ENCODE data around the gene TMEM38A.
"Not testable (repeated sequence)": the region's sequence is repeated elsewhere in the genome, so short reads cannot be mapped to it uniquely, and the experiment has no call there.

TMEM38A gene

GRCh38 chr19:16638666-16639065 lies 22.3 kb upstream of the TMEM38A start:
- Histone ChIP-seq H3K4me1 (ENCODE audit: control insufficient read depth, insufficient read depth, low read length, unreplicated experiment) (no peaks in the 10 kb centered on the region), H2AFZ (ENCODE audit: low read length, unreplicated experiment) (no peak overlapping the region), H3K27me3 (ENCODE audit: insufficient read depth, low read length) (no peaks in the 10 kb centered on the region), H3K79me2 (ENCODE audit: control insufficient read depth, insufficient read depth, low read length, unreplicated experiment) (peaks cover 3% of the 10 kb centered on the region), H3K27ac (ENCODE audit: low read depth, low read length) (no peak overlapping the region), H3K36me3 (ENCODE audit: insufficient read depth, low read length) (no peaks in the 10 kb centered on the region), H3K4me3 (ENCODE audit: low read depth, low read length) (no peak overlapping the region)

DNA sequence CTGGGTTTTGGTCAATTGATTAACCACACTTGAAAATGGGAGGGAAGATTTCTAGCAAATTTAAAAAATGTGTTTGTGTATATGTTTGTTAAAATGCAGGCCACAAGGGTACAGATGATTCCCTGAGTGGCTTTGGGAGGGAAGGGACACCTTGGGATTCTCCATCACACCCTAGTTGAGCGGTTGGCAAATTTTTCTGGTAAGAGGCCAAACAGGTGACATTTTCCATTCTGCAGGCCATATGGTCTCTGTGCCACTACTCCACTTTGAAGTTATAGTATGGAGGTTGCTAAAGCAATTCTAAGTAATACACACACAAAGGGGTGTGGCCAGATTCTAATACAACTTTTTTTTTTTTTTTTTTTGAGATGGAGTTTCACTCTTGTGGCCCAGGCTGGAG lies 20.0 kb upstream of the TMEM38A start:
- Histone ChIP-seq H3K36me3 (ENCODE audit: insufficient read depth, low read length) (no peaks in the 10 kb centered on the region), H3K79me2 (ENCODE audit: control insufficient read depth, insufficient read depth, low read length, unreplicated experiment) (peaks cover 3% of the 10 kb centered on the region)

GRCh38 chr19:16641695-16642094 lies 19.2 kb upstream of the TMEM38A start:
- Histone ChIP-seq H2AFZ (ENCODE audit: low read length, unreplicated experiment) (no peak overlapping the region), H3K36me3 (ENCODE audit: insufficient read depth, low read length) (no peaks in the 10 kb centered on the region), H3K79me2 (ENCODE audit: control insufficient read depth, insufficient read depth, low read length, unreplicated experiment) (peaks cover 3% of the 10 kb centered on the region), H3K27me3 (ENCODE audit: insufficient read depth, low read length) (no peaks in the 10 kb centered on the region), H3K4me1 (ENCODE audit: control insufficient read depth, insufficient read depth, low read length, unreplicated experiment) (no peaks in the 10 kb centered on the region), H3K4me3 (ENCODE audit: low read depth, low read length) (no peak overlapping the region), H3K27ac (ENCODE audit: low read depth, low read length) (no peak overlapping the region)

More for the DNA sequence above, 20.0 kb upstream of the TMEM38A start:
- no peak overlapping the region for H3K27ac ChIP-seq (ENCODE audit: low read depth, low read length)
- no peak overlapping the region for H3K4me3 ChIP-seq (ENCODE audit: low read depth, low read length)
- H2AFZ ChIP-seq (ENCODE audit: low read length, unreplicated experiment): no peak overlapping the region
- no peaks in the 10 kb centered on the region for H3K27me3 ChIP-seq (ENCODE audit: insufficient read depth, low read length)
- H3K4me1 ChIP-seq (ENCODE audit: control insufficient read depth, insufficient read depth, low read length, unreplicated experiment): no peaks in the 10 kb centered on the region

GRCh38 chr19:16645140-16645539 lies 15.8 kb upstream of the TMEM38A start:
- Histone ChIP-seq H3K4me3 (ENCODE audit: low read depth, low read length) (no peak overlapping the region), H2AFZ (ENCODE audit: low read length, unreplicated experiment) (no peak overlapping the region), H3K79me2 (ENCODE audit: control insufficient read depth, insufficient read depth, low read length, unreplicated experiment) (no peaks in the 10 kb centered on the region), H3K36me3 (ENCODE audit: insufficient read depth, low read length) (no peaks in the 10 kb centered on the region), H3K27me3 (ENCODE audit: insufficient read depth, low read length) (no peaks in the 10 kb centered on the region), H3K4me1 (ENCODE audit: control insufficient read depth, insufficient read depth, low read length, unreplicated experiment) (no peaks in the 10 kb centered on the region), H3K27ac (ENCODE audit: low read depth, low read length) (no peak overlapping the region)

DNA sequence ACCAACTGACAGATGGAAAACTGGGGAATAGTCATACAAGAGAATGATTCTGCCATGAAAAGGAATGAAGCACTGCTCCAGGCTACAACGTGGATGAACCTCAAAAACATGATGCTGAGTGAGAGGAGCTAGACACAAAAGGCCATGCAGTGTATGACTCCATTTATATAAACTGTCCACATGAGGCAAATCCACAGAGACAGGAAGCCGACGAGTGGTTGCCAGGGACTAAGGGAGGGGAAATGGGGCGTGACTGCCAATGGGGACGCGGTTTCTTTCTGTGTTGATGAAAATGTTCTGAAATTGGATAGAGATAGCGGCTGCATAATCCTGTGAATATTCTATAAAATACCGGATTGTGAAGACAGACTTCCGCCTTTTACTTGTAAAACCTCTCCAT lies 11.2 kb upstream of the TMEM38A start:
- no peaks in the 10 kb centered on the region for H3K79me2 ChIP-seq (ENCODE audit: control insufficient read depth, insufficient read depth, low read length, unreplicated experiment)
- no peak overlapping the region for H3K27ac ChIP-seq (ENCODE audit: low read depth, low read length)
- no peak overlapping the region for H2AFZ ChIP-seq (ENCODE audit: low read length, unreplicated experiment)
- H3K4me1 ChIP-seq (ENCODE audit: control insufficient read depth, insufficient read depth, low read length, unreplicated experiment): no peaks in the 10 kb centered on the region
- no peaks in the 10 kb centered on the region for H3K27me3 ChIP-seq (ENCODE audit: insufficient read depth, low read length)
- peaks cover 9% of the 10 kb centered on the region; the same call in 1 of the 2 replicates for H3K36me3 ChIP-seq (ENCODE audit: insufficient read depth, low read length)
- H3K4me3 ChIP-seq (ENCODE audit: low read depth, low read length): no peak overlapping the region

- H3K79me2 ChIP-seq (ENCODE audit: control insufficient read depth, insufficient read depth, low read length, unreplicated experiment): no peaks in the 10 kb centered on the region
- peaks cover 9% of the 10 kb centered on the region; the same call in 1 of the 2 replicates for H3K36me3 ChIP-seq (ENCODE audit: insufficient read depth, low read length)
- H2AFZ ChIP-seq (ENCODE audit: low read length, unreplicated experiment): no peak overlapping the region
- no peaks in the 10 kb centered on the region for H3K4me1 ChIP-seq (ENCODE audit: control insufficient read depth, insufficient read depth, low read length, unreplicated experiment)
- no peak overlapping the region for H3K4me3 ChIP-seq (ENCODE audit: low read depth, low read length)
- no peaks in the 10 kb centered on the region for H3K27me3 ChIP-seq (ENCODE audit: insufficient read depth, low read length)
- no peak overlapping the region for H3K27ac ChIP-seq (ENCODE audit: low read depth, low read length)
Measured at GRCh38 chr19:16650821-16651220, 10.1 kb upstream of the TMEM38A start.

GRCh38 chr19:16651421-16652188 lies 9.3 kb upstream of the TMEM38A start:
- not testable (repeated sequence) for H3K4me3 ChIP-seq (ENCODE audit: low read depth, low read length); H3K4me1 ChIP-seq (ENCODE audit: control insufficient read depth, insufficient read depth, low read length, unreplicated experiment); H3K36me3 ChIP-seq (ENCODE audit: insufficient read depth, low read length); H2AFZ ChIP-seq (ENCODE audit: low read length, unreplicated experiment); H3K27ac ChIP-seq (ENCODE audit: low read depth, low read length); H3K27me3 ChIP-seq (ENCODE audit: insufficient read depth, low read length); H3K79me2 ChIP-seq (ENCODE audit: control insufficient read depth, insufficient read depth, low read length, unreplicated experiment)

GRCh38 chr19:16652854-16653253 lies 8.1 kb upstream of the TMEM38A start:
- Histone ChIP-seq H3K36me3 (ENCODE audit: insufficient read depth, low read length) (peaks cover 9% of the 10 kb centered on the region; the same call in 1 of the 2 replicates), H2AFZ (ENCODE audit: low read length, unreplicated experiment) (no peak overlapping the region), H3K27me3 (ENCODE audit: insufficient read depth, low read length) (no peaks in the 10 kb centered on the region), H3K27ac (ENCODE audit: low read depth, low read length) (no peak overlapping the region), H3K4me1 (ENCODE audit: control insufficient read depth, insufficient read depth, low read length, unreplicated experiment) (no peaks in the 10 kb centered on the region), H3K79me2 (ENCODE audit: control insufficient read depth, insufficient read depth, low read length, unreplicated experiment) (peaks cover under 1% of the 10 kb centered on the region), H3K4me3 (ENCODE audit: low read depth, low read length) (no peak overlapping the region)

DNA sequence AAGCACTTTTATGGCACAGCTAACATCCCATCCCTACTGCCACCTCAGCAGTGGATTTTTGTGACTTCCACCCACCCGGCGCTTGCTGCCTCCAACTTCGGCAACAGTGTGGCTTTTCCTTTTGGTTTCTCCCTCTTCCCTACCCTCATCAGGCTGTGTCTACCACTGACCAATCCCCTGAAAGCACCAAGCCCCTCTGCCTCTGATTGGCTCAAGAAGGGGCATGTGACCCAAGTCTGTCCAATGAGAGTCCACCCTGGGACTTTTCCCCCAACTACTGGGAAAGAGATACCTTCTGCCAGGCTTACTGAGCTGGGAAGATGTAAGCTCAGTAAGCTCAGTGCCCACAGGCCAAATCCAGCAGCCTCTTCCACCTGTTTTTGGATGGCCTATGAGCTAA lies 6.8 kb upstream of the TMEM38A start:
- H3K4me1 ChIP-seq (ENCODE audit: control insufficient read depth, insufficient read depth, low read length, unreplicated experiment): peaks cover 5% of the 10 kb centered on the region
- no peak overlapping the region for H2AFZ ChIP-seq (ENCODE audit: low read length, unreplicated experiment)
- no peak overlapping the region for H3K27ac ChIP-seq (ENCODE audit: low read depth, low read length)
- H3K4me3 ChIP-seq (ENCODE audit: low read depth, low read length): no peak overlapping the region
- peaks cover 9% of the 10 kb centered on the region; the same call in 1 of the 2 replicates for H3K36me3 ChIP-seq (ENCODE audit: insufficient read depth, low read length)
- peaks cover 11% of the 10 kb centered on the region for H3K79me2 ChIP-seq (ENCODE audit: control insufficient read depth, insufficient read depth, low read length, unreplicated experiment)
- H3K27me3 ChIP-seq (ENCODE audit: insufficient read depth, low read length): no peaks in the 10 kb centered on the region

DNA sequence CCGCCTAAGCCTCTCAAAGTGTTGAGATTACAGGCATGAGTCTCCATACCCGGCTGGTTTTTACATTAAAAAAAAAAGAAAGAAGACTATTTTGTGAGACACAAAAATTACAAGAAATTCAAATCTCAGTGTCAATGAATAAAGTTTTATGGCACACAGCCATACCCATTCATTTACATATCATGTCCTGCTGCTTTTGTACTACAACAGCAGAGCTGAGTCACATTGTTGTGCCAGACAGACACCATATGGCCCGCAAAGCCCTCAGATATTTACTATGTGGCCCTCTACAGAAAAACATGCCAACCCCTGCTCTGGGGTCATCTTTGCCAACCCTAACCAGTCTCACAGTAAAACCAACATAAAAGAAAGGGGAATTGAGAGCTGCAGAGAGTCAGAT lies 6.3 kb upstream of the TMEM38A start:
- Histone ChIP-seq H2AFZ (ENCODE audit: low read length, unreplicated experiment) (no peak overlapping the region), H3K4me1 (ENCODE audit: control insufficient read depth, insufficient read depth, low read length, unreplicated experiment) (peaks cover 5% of the 10 kb centered on the region), H3K27ac (ENCODE audit: low read depth, low read length) (no peak overlapping the region), H3K4me3 (ENCODE audit: low read depth, low read length) (no peak overlapping the region), H3K79me2 (ENCODE audit: control insufficient read depth, insufficient read depth, low read length, unreplicated experiment) (peaks cover 16% of the 10 kb centered on the region), H3K27me3 (ENCODE audit: insufficient read depth, low read length) (no peaks in the 10 kb centered on the region), H3K36me3 (ENCODE audit: insufficient read depth, low read length) (peaks cover 9% of the 10 kb centered on the region; the same call in 1 of the 2 replicates)

DNA sequence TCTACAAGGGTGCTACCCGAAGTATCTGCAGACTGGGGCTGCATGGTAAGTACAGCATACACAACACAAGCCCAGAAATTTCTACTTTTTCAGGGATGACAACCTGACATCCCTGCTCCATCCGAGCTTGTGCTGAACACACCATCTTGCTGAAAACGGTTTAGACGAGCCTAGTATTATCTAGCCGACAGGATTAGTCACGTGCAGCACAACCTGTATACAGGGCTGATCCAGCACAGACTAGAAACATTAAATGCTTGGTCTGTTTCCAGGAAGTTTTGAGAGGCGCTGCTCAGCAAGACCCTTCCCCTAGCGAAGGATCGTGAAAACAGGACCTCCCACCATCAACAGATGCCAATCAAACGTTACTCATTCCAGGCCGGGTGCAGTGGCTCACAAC lies 5.2 kb upstream of the TMEM38A start:
- Histone ChIP-seq H3K4me3 (ENCODE audit: low read depth, low read length) (no peak overlapping the region), H2AFZ (ENCODE audit: low read length, unreplicated experiment) (no peak overlapping the region), H3K79me2 (ENCODE audit: control insufficient read depth, insufficient read depth, low read length, unreplicated experiment) (peaks cover 16% of the 10 kb centered on the region), H3K27me3 (ENCODE audit: insufficient read depth, low read length) (no peaks in the 10 kb centered on the region), H3K36me3 (ENCODE audit: insufficient read depth, low read length) (peaks cover 9% of the 10 kb centered on the region; the same call in 1 of the 2 replicates), H3K27ac (ENCODE audit: low read depth, low read length) (no peak overlapping the region), H3K4me1 (ENCODE audit: control insufficient read depth, insufficient read depth, low read length, unreplicated experiment) (peaks cover 5% of the 10 kb centered on the region)
